IMR-90 (cell line): ENCODE data around the gene COPS2.

Experiments used
- CEBPB ChIP-seq: IDR thresholded peaks from 2 replicates; pipeline ENCODE4 v1.6.1; 2012; ENCODE audit warnings: low read depth, low read length, improper control_type of control experiment
- POLR2A ChIP-seq: IDR thresholded peaks from 2 replicates; pipeline ENCODE4 v1.6.1; 2012; ENCODE audit warnings: mild to moderate bottlenecking, low read depth, low read length
- RFX5 ChIP-seq: IDR thresholded peaks from 2 replicates; pipeline ENCODE4 v1.8.0; 2012; ENCODE audit warnings: low read depth, mild to moderate bottlenecking, low read length, moderate library complexity
- TF ChIP-seq, protein P1 (sequence below): conservative IDR thresholded peaks from 2 replicates; pipeline ENCODE4 v1.5.1; 2012; ENCODE audit warnings: mild to moderate bottlenecking, low read depth, low read length, improper control_type of control experiment
- TF ChIP-seq, protein P2 (sequence below): fragments of 150-350 bp; IDR thresholded peaks from 2 replicates; pipeline ENCODE4 v1.6.1; 2016; ENCODE audit warnings: low read depth, mild to moderate bottlenecking, low read length, moderate library complexity, borderline replicate concordance

DNA sequence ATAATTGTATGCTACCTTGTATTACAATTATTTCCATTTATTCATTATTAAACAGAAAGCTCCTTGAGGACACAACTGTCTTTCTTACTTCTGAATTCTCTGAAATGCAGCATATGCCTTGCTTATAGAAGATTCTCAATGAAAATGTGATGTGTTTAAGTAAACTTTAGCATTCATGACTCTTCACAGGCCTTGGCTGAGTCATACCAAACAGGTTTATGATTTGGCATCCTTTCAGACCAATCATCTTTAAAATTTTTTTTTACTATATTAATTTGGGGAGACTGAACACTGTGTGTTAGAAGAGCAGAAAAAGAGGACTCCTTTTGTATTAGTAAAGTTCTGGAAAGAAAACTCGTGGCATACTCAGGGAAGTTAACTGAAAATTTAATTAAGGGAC is 8.3 kb upstream of the COPS2 start:
- TF ChIP-seq, protein P1, sequence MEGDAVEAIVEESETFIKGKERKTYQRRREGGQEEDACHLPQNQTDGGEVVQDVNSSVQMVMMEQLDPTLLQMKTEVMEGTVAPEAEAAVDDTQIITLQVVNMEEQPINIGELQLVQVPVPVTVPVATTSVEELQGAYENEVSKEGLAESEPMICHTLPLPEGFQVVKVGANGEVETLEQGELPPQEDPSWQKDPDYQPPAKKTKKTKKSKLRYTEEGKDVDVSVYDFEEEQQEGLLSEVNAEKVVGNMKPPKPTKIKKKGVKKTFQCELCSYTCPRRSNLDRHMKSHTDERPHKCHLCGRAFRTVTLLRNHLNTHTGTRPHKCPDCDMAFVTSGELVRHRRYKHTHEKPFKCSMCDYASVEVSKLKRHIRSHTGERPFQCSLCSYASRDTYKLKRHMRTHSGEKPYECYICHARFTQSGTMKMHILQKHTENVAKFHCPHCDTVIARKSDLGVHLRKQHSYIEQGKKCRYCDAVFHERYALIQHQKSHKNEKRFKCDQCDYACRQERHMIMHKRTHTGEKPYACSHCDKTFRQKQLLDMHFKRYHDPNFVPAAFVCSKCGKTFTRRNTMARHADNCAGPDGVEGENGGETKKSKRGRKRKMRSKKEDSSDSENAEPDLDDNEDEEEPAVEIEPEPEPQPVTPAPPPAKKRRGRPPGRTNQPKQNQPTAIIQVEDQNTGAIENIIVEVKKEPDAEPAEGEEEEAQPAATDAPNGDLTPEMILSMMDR, result no peak
- TF ChIP-seq POLR2A (no peak), CEBPB (no peak), RFX5 (no peak)
- TF ChIP-seq, protein P2, sequence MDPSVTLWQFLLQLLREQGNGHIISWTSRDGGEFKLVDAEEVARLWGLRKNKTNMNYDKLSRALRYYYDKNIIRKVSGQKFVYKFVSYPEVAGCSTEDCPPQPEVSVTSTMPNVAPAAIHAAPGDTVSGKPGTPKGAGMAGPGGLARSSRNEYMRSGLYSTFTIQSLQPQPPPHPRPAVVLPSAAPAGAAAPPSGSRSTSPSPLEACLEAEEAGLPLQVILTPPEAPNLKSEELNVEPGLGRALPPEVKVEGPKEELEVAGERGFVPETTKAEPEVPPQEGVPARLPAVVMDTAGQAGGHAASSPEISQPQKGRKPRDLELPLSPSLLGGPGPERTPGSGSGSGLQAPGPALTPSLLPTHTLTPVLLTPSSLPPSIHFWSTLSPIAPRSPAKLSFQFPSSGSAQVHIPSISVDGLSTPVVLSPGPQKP, result no peak
